Spleen (tissue), 7 donors: ENCODE results near the gene TLE4.

Experiments
- CTCF ChIP-seq, 11 experiments: fragments of 200-600 bp in 7 of 11; fragments of 450-650 bp in 4 of 11; sonication (generic) in 4 of 11; IDR thresholded peaks in 8 of 11; conservative IDR thresholded peaks in 3 of 11; 1 replicate in 7 of 11; 2 replicates in 4 of 11; pipeline versions ENCODE4 v1.4.0 to v1.8.0; 2016 to 2021; ENCODE audit warnings: antibody characterized with exemption in 11 of 11, inconsistent platforms in 4 of 11, mild to moderate bottlenecking in 1 of 11
- POLR2A ChIP-seq, 3 donors: fragments of 450-650 bp; IDR thresholded peaks; one replicate each; pipeline ENCODE4 v1.5.1; 2017; ENCODE audit warnings: antibody characterized with exemption in 3 of 3, mild to moderate bottlenecking in 1 of 3
- POLR2AphosphoS5 ChIP-seq, 3 donors: sonication (generic); formaldehyde crosslinking; IDR thresholded peaks; one replicate each; pipeline ENCODE4 v1.5.1; 2017; ENCODE audit warnings: antibody characterized with exemption in 3 of 3
- donor health status: DM: no; HTN: no; CAD: no; lungs with moderate emphysema.
- donor health status: DM: no; HTN: no; CAD: no.
- donor health status: DM: no; HTN: no; CAD: no.

GRCh38 chr9:79574136-79574535 is 2.4 kb downstream of the TLE4 start:
- TF ChIP-seq CTCF (IDR thresholded peaks at IDR 0.05 in 8 of 11, conservative IDR thresholded peaks at IDR 0.05 in 3 of 11) = no peak
- TF ChIP-seq POLR2A (IDR thresholded peaks at IDR 0.05) = no peak
- no peak for TF ChIP-seq POLR2AphosphoS5 (IDR thresholded peaks at IDR 0.05)
